Neuron (in vitro differentiated cells): Measurements from ENCODE around the gene TRIM65.

Experiments
- H2AFZ ChIP-seq: one replicate; pipeline ENCODE4 v1.6.1; 2013; ENCODE audit warnings: low read depth, mild to moderate bottlenecking, inconsistent platforms, low read length, moderate library complexity
- H3K27me3 ChIP-seq: one replicate; pipeline ENCODE4 v1.6.1; 2013; ENCODE audit warnings: low read length; ENCODE audit not compliant: insufficient read depth
- H3K36me3 ChIP-seq: one replicate; pipeline ENCODE4 v1.6.1; 2013; ENCODE audit warnings: low read length; ENCODE audit not compliant: insufficient read depth
- H3K4me1 ChIP-seq: one replicate; pipeline ENCODE4 v1.6.1; 2013; ENCODE audit warnings: low read length; ENCODE audit not compliant: insufficient read depth
- H3K4me3 ChIP-seq: 2 replicates; pipeline ENCODE4 v1.5.1; 2013; ENCODE audit warnings: mild to moderate bottlenecking, low read length, moderate library complexity
- H3K9me3 ChIP-seq: one replicate; pipeline ENCODE4 v1.6.1; 2013; ENCODE audit warnings: low read length

The TRIM65 gene

GRCh38 chr17:75896415-75897159 is at the start of gene TRIM65:
Gene TRIM65, minus strand, starts transcription at chr17:75896951. Its CDS starts 14 bp downstream, at chr17:75896937.
- no peaks in the 10 kb centered on the region for H3K9me3 ChIP-seq
- H3K4me3 ChIP-seq: peak within 1 kb of the TSS; percentile 58
- no peaks in the 10 kb centered on the region for H3K27me3 ChIP-seq
- peak within 1 kb of the TSS; percentile 44 for H2AFZ ChIP-seq
- H3K36me3 ChIP-seq: peaks cover 33% of the 10 kb centered on the region
- H3K4me1 ChIP-seq: peaks cover 4% of the 10 kb centered on the region

- peaks cover 9% of the 10 kb centered on the region for H3K4me1 ChIP-seq
- no peaks in the 10 kb centered on the region for H3K9me3 ChIP-seq
- H3K36me3 ChIP-seq: peaks cover 38% of the 10 kb centered on the region
- H2AFZ ChIP-seq: no peak overlapping the region
- H3K4me3 ChIP-seq: no peak overlapping the region
- H3K27me3 ChIP-seq: no peaks in the 10 kb centered on the region
Observed at GRCh38 chr17:75945211-75945610, 48.5 kb upstream of the TRIM65 start.

GRCh38 chr17:75943491-75943890 is 46.7 kb upstream of the TRIM65 start:
- Histone ChIP-seq H3K9me3 (no peaks in the 10 kb centered on the region), H3K27me3 (no peaks in the 10 kb centered on the region), H2AFZ (no peak overlapping the region), H3K36me3 (peaks cover 21% of the 10 kb centered on the region), H3K4me1 (peaks cover 9% of the 10 kb centered on the region), H3K4me3 (no peak overlapping the region)

- Histone ChIP-seq H3K36me3 (peaks cover 13% of the 10 kb centered on the region), H2AFZ (no peak overlapping the region), H3K4me1 (peaks cover 9% of the 10 kb centered on the region), H3K27me3 (no peaks in the 10 kb centered on the region), H3K9me3 (peaks cover 2% of the 10 kb centered on the region), H3K4me3 (no peak overlapping the region)
Observed at GRCh38 chr17:75942473-75942872, 45.7 kb upstream of the TRIM65 start.

- peaks cover 2% of the 10 kb centered on the region for H3K9me3 ChIP-seq
- H3K36me3 ChIP-seq: peaks cover 7% of the 10 kb centered on the region
- peaks cover 9% of the 10 kb centered on the region for H3K4me1 ChIP-seq
- H3K27me3 ChIP-seq: no peaks in the 10 kb centered on the region
- no peak overlapping the region for H2AFZ ChIP-seq
- peak overlapping the region; percentile 61 for H3K4me3 ChIP-seq
Observed at GRCh38 chr17:75941442-75941819, 44.7 kb upstream of the TRIM65 start.

GRCh38 chr17:75940727-75941441 is 44.1 kb upstream of the TRIM65 start, which contains the start of gene FBF1:
Gene FBF1, minus strand, starts transcription at chr17:75941042. Its CDS starts 2,893 bp downstream, at chr17:75938149.
- H3K4me3 ChIP-seq: peak within 1 kb of the TSS; percentile 61
- H3K9me3 ChIP-seq: peaks cover 2% of the 10 kb centered on the region
- H2AFZ ChIP-seq: peak within 1 kb of the TSS; percentile 62
- peaks cover 9% of the 10 kb centered on the region for H3K4me1 ChIP-seq
- no peaks in the 10 kb centered on the region for H3K27me3 ChIP-seq
- H3K36me3 ChIP-seq: peaks cover 2% of the 10 kb centered on the region

GRCh38 chr17:75937652-75938051 is 40.9 kb upstream of the TRIM65 start:
- H3K27me3 ChIP-seq: no peaks in the 10 kb centered on the region
- no peak overlapping the region for H2AFZ ChIP-seq
- H3K36me3 ChIP-seq: no peaks in the 10 kb centered on the region

GRCh38 chr17:75933808-75934207 is 37.1 kb upstream of the TRIM65 start:
- Histone ChIP-seq H3K4me3 (no peak overlapping the region), H3K9me3 (peaks cover 2% of the 10 kb centered on the region), H3K4me1 (no peaks in the 10 kb centered on the region), H3K27me3 (no peaks in the 10 kb centered on the region), H3K36me3 (no peaks in the 10 kb centered on the region), H2AFZ (no peak overlapping the region)

More at GRCh38 chr17:75937652-75938051, 40.9 kb upstream of the TRIM65 start:
- Histone ChIP-seq H3K4me3 (no peak overlapping the region), H3K4me1 (peaks cover 9% of the 10 kb centered on the region), H3K9me3 (peaks cover 2% of the 10 kb centered on the region)

GRCh38 chr17:75932852-75933251 is 36.1 kb upstream of the TRIM65 start:
- Histone ChIP-seq H3K27me3 (no peaks in the 10 kb centered on the region), H3K36me3 (no peaks in the 10 kb centered on the region), H2AFZ (no peak overlapping the region), H3K4me1 (no peaks in the 10 kb centered on the region), H3K9me3 (peaks cover 1% of the 10 kb centered on the region), H3K4me3 (no peak overlapping the region)

- Histone ChIP-seq H3K4me1 (no peaks in the 10 kb centered on the region), H3K4me3 (no peak overlapping the region), H3K27me3 (no peaks in the 10 kb centered on the region), H3K9me3 (no peaks in the 10 kb centered on the region), H3K36me3 (peaks cover 3% of the 10 kb centered on the region), H2AFZ (no peak overlapping the region)
Observed at GRCh38 chr17:75931062-75931461, 34.3 kb upstream of the TRIM65 start.

GRCh38 chr17:75927286-75927922 is 30.7 kb upstream of the TRIM65 start:
- Histone ChIP-seq H3K4me3 (no peak overlapping the region), H3K27me3 (no peaks in the 10 kb centered on the region), H2AFZ (no peak overlapping the region), H3K4me1 (no peaks in the 10 kb centered on the region), H3K36me3 (peaks cover 20% of the 10 kb centered on the region), H3K9me3 (no peaks in the 10 kb centered on the region)

- H3K4me3 ChIP-seq: no peak overlapping the region
- no peak overlapping the region for H2AFZ ChIP-seq
- H3K36me3 ChIP-seq: peaks cover 20% of the 10 kb centered on the region
- H3K27me3 ChIP-seq: no peaks in the 10 kb centered on the region
- no peaks in the 10 kb centered on the region for H3K4me1 ChIP-seq
- H3K9me3 ChIP-seq: no peaks in the 10 kb centered on the region
Observed at GRCh38 chr17:75926456-75926855, 29.7 kb upstream of the TRIM65 start.

- Histone ChIP-seq H3K4me3 (no peak overlapping the region), H2AFZ (no peak overlapping the region), H3K36me3 (peaks cover 20% of the 10 kb centered on the region), H3K27me3 (no peaks in the 10 kb centered on the region), H3K9me3 (no peaks in the 10 kb centered on the region), H3K4me1 (no peaks in the 10 kb centered on the region)
Observed at GRCh38 chr17:75925912-75926311, 29.2 kb upstream of the TRIM65 start.
